Prostate gland (tissue), 2 donors: ENCODE measurements around the gene C1orf210.

Experiments
- POLR2A ChIP-seq: fragments of 450-650 bp; IDR thresholded peaks from one replicate; pipeline ENCODE4 v1.6.1; 2016; ENCODE audit warnings: antibody characterized with exemption, mild to moderate bottlenecking
- POLR2AphosphoS5 ChIP-seq: sonication (generic); formaldehyde crosslinking; IDR thresholded peaks from one replicate; pipeline ENCODE4 v1.6.1; 2017; ENCODE audit warnings: antibody characterized with exemption
- TF ChIP-seq, protein P1 (sequence below), 4 experiments: fragments of 200-600 bp in 2 of 4; fragments of 450-650 bp in 2 of 4; sonication (generic) in 2 of 4; IDR thresholded peaks; 1 replicate in 3 of 4; 2 replicates in 1 of 4; pipeline ENCODE4 v1.5.1; 2016 to 2019; ENCODE audit warnings: antibody characterized with exemption in 4 of 4, mild to moderate bottlenecking in 2 of 4, moderate library complexity in 2 of 4

DNA sequence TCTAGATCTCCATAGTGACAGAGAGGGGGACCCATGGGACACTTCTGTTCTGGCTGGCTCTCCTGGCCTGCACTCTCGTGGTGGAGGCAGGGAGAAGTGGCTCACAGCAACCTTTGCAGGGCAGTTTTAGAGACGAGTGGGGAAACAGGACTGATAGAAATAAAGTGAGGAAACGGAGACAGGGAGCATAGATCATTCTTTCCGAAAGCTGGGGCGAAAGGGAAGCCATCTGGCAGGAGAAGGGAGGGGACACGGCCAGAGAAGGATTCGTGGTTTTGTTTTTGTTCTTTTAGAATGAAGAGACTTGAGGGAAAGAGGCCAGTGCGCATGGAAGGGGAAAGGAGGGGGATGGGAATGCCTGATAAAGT lies 18.9 kb upstream of the C1orf210 start:
- TF ChIP-seq POLR2AphosphoS5 (no peak), POLR2A (no peak)
- TF ChIP-seq, protein P1, sequence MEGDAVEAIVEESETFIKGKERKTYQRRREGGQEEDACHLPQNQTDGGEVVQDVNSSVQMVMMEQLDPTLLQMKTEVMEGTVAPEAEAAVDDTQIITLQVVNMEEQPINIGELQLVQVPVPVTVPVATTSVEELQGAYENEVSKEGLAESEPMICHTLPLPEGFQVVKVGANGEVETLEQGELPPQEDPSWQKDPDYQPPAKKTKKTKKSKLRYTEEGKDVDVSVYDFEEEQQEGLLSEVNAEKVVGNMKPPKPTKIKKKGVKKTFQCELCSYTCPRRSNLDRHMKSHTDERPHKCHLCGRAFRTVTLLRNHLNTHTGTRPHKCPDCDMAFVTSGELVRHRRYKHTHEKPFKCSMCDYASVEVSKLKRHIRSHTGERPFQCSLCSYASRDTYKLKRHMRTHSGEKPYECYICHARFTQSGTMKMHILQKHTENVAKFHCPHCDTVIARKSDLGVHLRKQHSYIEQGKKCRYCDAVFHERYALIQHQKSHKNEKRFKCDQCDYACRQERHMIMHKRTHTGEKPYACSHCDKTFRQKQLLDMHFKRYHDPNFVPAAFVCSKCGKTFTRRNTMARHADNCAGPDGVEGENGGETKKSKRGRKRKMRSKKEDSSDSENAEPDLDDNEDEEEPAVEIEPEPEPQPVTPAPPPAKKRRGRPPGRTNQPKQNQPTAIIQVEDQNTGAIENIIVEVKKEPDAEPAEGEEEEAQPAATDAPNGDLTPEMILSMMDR (IDR thresholded peaks at IDR 0.05) = no peak
